Measurements from ENCODE around the gene SHOX. TPM values are rescaled to one million over a fixed set of nuclear protein-coding genes. Genes with fewer than 3 reads are reported as not detected.

The SHOX gene
- total and polyA plus RNA-seq, 3 donors from 2014 or later: 0.06 to 0.16 TPM; not detected in 1

GRCh38 chrX:661154-661553 lies 30.6 kb downstream of the SHOX start:
- intact Hi-C loops (cut with DNase I; ENCODE audit: low total_unique reads): no loop called here
- H3K4me3 ChIP-seq: no peak overlapping the region
- H3K4me1 ChIP-seq: no peaks in the 10 kb centered on the region
- DNase-seq: no peak
- TF ChIP-seq, protein P1, sequence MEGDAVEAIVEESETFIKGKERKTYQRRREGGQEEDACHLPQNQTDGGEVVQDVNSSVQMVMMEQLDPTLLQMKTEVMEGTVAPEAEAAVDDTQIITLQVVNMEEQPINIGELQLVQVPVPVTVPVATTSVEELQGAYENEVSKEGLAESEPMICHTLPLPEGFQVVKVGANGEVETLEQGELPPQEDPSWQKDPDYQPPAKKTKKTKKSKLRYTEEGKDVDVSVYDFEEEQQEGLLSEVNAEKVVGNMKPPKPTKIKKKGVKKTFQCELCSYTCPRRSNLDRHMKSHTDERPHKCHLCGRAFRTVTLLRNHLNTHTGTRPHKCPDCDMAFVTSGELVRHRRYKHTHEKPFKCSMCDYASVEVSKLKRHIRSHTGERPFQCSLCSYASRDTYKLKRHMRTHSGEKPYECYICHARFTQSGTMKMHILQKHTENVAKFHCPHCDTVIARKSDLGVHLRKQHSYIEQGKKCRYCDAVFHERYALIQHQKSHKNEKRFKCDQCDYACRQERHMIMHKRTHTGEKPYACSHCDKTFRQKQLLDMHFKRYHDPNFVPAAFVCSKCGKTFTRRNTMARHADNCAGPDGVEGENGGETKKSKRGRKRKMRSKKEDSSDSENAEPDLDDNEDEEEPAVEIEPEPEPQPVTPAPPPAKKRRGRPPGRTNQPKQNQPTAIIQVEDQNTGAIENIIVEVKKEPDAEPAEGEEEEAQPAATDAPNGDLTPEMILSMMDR (IDR thresholded peaks at IDR 0.05): no peak
- TF ChIP-seq POLR2A (IDR thresholded peaks at IDR 0.05): no peak
- no peak overlapping the region for H3K27ac ChIP-seq
- WGBS, 2 donors: 93 to 94% methylated on average over 10 of the region's 10 CpGs
- no peaks in the 10 kb centered on the region for H3K27me3 ChIP-seq
- H3K36me3 ChIP-seq (ENCODE audit: low read depth, missing control alignments): no peaks in the 10 kb centered on the region
- no peaks in the 10 kb centered on the region for H3K9me3 ChIP-seq

- Histone ChIP-seq H3K27ac (no peak overlapping the region), H3K27me3 (no peaks in the 10 kb centered on the region), H3K36me3 (ENCODE audit: low read depth, missing control alignments) (no peaks in the 10 kb centered on the region), H3K9me3 (no peaks in the 10 kb centered on the region), H3K4me1 (no peaks in the 10 kb centered on the region), H3K4me3 (no peak overlapping the region)
- intact Hi-C loops (cut with DNase I; ENCODE audit: low total_unique reads): no loop called here
- 74 to 75% methylated on average over 20 of the region's 20 CpGs for WGBS, 2 donors
- DNase-seq: no peak
- TF ChIP-seq, protein P1 (IDR thresholded peaks at IDR 0.05): no peak
- TF ChIP-seq POLR2A (IDR thresholded peaks at IDR 0.05): no peak
Observed at GRCh38 chrX:662126-662525, 31.5 kb downstream of the SHOX start.

- no peak for DNase-seq
- TF ChIP-seq, protein P1 (IDR thresholded peaks at IDR 0.05): no peak
- TF ChIP-seq POLR2A (IDR thresholded peaks at IDR 0.05): no peak
- no peak overlapping the region for H3K4me3 ChIP-seq
- no peak overlapping the region for H3K27ac ChIP-seq
- no peaks in the 10 kb centered on the region for H3K9me3 ChIP-seq
- H3K27me3 ChIP-seq: no peaks in the 10 kb centered on the region
- intact Hi-C loops (cut with DNase I; ENCODE audit: low total_unique reads): no loop called here
- WGBS, 2 donors: 90 to 92% methylated on average over 18 of the region's 18 CpGs
- H3K36me3 ChIP-seq (ENCODE audit: low read depth, missing control alignments): no peaks in the 10 kb centered on the region
- no peaks in the 10 kb centered on the region for H3K4me1 ChIP-seq
Observed at GRCh38 chrX:663841-664240, 33.2 kb downstream of the SHOX start.

DNA sequence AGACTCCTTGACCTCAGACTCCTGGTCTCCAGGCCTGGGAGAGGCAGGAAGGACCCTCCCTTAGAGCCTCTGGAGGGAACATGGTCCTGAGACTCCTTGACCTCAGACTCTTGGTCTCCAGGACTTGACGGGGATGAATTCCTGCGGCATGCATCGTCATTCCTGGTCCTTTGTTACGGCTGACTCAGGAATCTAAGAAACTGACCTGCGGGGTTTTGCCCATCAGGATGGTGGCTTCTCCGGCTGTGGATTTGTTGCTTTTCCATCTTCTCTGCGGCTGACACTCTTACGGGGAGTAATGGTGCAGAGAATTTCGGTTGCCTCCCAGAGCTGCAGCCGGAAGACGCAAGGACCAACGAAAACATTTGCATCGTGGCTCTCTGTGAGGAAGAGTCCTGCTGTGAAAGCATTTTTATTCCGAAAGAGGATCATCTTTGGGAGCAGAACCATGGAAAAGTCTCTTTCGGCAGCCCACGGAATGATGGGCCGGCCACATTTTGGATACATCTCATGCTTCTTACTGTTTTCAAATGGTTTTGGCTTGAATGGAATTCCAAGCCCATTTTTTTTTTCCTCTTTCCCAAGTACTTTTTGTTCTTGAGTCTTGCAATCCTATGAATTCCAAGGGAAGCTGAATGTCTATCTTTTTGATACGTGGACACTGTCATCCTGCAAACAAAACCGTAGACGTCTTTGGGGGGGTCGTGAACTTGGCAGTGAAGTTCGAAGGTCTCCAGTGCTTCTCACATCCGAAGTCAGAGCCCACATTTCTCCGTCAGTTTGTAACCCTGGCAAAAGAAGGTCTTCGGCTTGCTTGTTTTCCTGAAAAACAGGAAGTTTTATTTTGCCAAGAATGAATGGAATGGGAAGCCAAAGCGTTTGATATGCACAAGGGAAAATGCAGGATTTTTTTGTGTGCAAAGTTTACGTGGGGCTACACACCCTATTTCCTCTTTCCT lies 36.5 kb downstream of the SHOX start:
- no peak for DNase-seq
- TF ChIP-seq, protein P1 (IDR thresholded peaks at IDR 0.05): no peak
- no peak for TF ChIP-seq POLR2A (IDR thresholded peaks at IDR 0.05)
- no peak overlapping the region for H3K4me3 ChIP-seq
- H3K4me1 ChIP-seq: no peaks in the 10 kb centered on the region
- H3K27me3 ChIP-seq: no peaks in the 10 kb centered on the region
- WGBS, 2 donors: 52 to 55% methylated on average over 26 to 27 of the region's 27 CpGs
- H3K27ac ChIP-seq: no peak overlapping the region
- intact Hi-C loops (cut with DNase I; ENCODE audit: low total_unique reads): no loop called here
- H3K36me3 ChIP-seq (ENCODE audit: low read depth, missing control alignments): no peaks in the 10 kb centered on the region
- H3K9me3 ChIP-seq: no peaks in the 10 kb centered on the region
